Fibroblast of skin of right quadriceps (primary cell): ENCODE measurements around the gene KLF16.
A peak's percentile ranks its signal among the peaks of the same experiment; 100 is the strongest.

Source experiments
- DNase-seq: peaks from one replicate; pipeline ENCODE4 v3.0.0-alpha.2; 2013

Gene KLF16

DNA sequence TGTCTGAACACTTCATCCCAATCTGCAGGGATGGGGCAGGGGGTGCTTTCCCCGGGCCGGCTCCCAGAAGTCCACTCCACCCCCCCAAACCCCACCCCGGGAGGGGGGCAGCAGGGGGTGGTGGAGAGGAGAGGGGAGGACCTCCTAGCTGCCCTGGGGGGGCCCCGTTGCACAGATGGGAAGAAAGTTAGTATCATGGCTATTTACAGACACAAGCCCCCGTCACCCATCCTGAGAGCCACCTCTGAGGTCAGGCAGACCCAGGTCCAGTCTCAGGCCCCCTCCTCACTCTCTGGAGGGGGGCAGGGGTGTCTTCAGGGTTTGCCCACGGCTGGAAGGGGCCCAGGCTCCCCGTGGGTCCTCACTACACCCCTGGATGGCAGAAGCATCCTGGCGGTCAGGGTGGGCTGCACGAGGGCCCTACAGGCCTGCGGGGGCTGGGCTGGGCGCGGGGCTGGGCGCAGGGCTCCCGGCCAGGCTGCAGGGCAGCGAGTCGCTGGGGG lies 9.3 kb downstream of the KLF16 start:
- no peak for DNase-seq

DNA sequence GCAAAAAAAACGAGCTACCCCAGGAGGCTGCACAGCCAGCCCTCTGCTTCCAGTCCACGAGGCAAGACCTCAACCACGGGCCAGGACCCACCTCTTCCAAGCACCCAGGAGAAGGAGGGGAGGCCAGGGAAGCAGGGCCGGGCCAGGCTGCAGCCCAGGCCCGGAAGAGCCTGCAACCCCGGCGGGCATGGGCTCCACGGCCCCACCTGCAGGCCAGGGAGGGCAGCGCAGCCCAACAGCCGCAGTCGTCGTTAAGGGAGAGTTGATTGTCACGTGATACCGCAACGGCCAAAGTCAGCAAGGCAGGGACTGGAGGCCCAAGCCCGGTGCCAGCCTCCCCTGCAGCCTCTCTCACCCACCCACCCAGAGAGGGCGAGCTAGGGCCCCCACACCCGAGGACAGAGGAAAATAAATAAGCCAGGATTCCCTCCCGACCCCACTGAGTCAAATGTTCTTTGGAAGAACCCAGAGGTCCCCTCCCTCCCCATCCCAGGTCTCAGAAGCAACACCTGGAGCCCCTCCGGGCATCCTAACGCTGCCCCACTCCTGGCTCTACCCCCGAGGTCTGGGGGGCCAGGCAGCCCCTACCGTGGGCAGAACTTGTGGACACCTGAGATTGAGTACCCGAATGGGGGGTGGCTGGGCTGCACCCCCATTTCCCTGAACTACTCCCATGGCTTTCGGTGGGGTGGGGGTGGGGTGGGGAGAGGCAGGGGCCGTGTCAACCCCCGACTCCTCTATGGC lies 9.9 kb downstream of the KLF16 start:
- peak; percentile 71 for DNase-seq

DNA sequence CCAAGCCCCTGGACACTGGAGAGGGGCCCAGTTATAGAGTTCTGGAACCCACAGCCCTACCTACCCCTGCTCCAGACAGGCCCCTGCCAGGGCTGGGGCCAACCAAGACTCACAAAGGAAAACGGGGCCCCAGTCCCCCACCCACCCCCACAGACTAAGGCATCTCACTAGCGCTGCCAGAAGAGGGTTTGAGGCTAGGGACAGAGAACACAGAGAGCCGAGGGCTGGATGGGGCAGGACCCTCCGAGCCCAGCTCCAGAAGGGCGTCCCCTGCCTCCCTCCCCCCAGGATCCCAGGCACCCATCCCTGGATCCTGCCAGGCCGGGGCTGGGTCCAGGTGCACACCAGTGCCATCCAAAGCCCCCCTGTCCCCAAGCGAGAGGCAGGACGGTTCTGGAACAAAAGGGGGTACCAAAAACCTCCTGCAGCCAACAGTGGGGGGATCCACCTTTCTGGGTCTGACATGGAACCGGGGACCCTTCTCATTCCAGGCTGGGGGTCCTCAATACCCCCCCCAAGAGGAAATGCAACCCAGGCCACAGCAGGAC lies 10.7 kb downstream of the KLF16 start:
- DNase-seq: no peak

DNA sequence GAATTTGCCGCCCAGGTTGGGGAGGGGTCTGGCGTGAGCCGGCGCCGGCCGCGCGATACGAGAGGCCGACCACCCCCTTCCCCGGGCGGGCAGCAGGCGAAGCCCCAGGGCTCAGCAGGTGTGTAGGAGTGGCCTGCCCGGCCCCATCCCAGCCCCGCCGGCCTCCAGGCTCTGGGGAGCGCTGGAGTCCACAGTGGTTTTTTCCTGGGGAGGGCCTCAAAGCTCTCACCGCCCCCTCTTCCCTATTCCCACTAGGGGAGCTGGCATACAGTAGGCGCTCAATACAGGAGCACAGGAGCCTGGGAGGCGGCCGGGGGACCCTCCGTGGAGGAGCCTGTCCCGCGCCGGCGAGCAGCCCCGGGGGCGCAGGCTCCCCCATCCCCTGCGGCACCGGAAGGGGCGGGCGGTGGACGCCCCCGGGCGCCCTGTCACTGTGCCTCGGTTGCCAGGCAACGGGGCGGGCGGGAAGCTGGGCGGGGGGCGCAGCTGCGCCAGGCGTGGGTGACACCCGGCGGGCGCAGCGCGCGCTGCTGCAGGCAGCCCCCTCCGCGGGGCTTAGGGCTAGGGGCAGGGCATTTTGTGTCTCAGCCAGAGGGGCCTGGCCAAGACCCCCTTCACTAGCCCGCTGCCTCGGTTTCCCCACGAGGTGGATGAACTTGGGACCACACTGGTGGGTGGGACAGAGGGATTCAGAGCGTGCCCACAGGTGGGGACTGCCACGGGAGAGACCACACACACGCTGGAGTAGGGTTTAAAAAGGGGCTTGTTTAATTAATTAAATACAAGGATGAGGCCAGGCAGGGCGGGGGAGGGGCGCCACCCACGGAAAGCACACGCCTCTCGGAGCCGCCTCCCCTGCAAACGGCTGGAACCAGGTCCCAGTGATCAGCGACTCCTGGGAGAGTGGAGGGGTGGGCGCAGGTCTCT lies 11.5 kb downstream of the KLF16 start:
- no peak for DNase-seq

DNA sequence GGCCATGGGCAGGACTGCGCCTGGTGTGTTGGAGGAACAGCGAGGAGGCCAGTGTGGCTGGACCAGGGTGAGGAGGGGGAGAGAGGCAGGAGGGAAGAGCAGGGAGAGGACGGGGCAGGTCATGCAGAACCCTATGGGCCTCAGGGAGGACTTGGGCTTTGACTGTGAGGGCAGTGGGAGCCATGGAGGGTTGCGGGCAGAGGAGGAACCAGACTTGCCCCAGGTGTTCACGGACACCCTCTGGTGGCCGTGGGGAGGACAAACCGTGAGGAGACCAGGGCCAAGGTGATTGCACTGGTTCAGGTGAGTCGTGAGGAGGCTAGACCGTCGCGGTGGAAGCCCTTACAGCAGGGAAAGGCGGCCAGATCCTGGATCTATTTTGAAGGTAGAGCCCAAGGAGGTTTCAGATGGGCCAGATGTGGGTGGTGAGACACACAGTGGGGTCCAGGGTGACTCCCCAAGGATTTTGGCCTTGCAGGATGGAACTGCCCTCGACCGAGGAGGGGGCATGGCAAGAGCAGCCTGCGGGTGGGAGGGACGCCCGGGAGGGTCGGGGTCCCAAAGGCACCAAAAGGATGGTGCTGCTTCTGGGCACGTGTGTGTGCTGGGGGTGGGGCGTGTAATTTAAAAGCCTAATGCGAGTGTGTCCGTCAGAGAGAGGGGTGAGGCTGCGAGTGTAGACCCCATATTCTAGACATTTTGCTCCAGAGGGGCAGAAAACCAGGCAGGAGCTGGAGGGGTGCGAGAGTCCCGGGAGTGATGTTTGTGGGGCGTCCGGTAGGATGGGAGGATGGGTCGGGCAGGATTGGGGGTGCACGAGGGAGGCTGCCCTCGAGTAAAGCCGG lies 12.3 kb downstream of the KLF16 start:
- DNase-seq: no peak

DNA sequence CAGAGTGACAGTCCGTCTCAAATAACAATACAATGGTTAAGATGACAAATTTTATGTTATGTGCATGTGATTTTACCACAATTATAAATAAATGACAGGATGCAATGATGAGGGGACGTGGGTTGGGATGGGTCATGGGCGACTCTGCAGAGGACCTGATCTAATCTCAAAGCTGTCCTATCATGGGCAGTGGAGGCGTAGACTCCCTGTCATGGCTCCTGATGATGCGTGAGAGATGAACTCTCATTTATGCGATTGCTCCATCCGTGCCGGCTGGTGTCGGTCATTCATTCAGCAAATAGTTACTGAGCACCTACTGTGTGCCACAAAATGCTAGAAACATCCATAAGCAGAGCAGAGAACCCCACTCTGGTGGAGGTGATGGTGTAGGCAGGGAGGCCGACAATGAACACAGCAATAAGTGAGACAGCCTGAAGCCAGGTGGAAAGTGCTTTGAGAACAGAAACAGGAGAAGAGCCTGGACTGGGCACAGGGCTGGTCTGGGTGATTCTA lies 13.4 kb downstream of the KLF16 start:
- DNase-seq: no peak

DNA sequence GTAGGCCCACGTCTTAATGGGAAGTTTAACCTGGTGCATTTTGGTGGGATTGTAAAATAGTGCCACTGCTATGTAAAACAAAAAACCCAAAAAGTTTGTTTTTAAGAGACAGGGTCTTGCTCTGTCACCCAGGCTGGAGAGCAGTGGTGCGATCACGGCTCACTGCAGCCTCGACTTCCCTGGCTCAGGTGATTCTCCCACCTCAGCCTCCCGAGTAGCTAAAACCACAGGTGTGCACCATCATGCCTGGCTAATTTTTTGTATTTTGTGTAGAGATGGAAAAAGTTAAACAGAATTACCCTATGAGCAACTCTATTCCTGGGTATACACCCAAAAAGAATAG lies 14.3 kb downstream of the KLF16 start:
- DNase-seq: no peak

DNA sequence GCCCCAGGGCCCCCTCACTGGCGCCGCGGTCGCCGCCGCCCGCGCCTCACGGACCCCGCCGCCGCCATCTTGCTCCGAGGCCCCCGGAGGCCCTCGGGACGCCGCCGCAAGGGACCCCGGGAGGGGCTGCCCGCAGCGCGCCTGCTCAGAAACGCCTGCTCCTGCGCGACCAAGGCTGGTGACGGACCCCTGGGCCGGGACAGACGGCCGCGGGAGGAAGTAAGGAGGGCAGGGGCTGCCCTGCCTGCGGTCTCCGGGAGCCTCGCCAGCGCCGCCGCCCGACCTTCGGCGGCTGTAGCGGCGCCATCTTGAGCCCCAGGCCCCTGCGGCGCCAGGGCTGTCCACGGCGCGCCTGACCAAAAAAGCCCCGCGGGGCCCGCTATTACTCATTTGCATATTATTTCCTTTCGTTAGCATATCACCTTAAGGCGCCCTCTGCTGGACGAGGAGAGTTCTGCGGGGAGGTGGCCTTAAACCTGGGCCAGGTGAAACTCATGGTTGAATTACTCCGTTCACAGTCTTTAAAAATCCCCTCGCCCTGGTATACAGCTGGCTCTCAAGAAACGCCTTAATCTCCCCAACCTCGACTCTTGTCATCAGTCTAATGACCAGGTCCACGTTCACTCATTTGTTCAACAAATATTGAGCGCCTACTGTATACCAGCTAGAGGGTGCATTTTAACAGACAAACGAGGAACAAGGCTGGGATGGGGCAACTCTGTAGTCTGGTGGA lies 14.8 kb downstream of the KLF16 start, which contains the start of gene REXO1:
TSS of gene REXO1 (minus strand) at position 85 of the 733 bp plus-strand sequence. CDS start 125 bp downstream, outside the sequence.
- DNase-seq: peak; percentile 95

DNA sequence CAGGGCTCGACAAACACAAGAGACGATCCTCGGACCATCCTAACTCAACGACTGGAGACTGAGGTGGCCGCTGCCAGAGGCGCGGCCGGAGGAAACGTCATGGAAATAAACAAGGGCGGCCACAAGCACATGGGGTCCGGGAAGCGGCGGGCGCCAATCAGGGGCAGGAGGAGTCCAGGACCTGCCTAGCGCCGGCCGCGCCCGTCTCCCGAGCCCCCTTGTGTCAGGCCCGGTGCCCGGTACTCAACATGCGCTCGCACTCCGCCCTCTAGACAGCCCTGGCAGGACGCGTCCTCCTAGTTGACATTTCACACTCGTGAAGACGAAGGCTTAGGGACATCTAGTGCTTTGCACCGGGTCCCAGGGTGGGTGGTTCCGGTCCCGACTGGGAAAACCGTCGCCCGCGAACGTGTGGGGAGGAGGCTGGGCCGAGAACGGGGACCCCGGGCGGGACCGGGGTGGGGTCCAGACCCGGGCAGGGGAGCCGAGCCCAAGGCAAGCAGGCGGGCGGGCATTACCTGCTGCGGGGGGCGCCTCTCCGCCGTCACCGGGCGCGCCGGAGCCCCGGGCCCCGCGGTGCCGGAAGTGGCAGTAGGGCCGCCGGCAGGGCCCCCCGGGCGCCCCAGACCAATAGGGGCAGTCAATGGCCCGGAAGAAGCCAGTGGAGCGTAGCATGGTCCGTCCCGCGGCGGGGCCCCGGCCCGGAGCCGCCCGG lies 15.5 kb downstream of the KLF16 start:
- no peak for DNase-seq

DNA sequence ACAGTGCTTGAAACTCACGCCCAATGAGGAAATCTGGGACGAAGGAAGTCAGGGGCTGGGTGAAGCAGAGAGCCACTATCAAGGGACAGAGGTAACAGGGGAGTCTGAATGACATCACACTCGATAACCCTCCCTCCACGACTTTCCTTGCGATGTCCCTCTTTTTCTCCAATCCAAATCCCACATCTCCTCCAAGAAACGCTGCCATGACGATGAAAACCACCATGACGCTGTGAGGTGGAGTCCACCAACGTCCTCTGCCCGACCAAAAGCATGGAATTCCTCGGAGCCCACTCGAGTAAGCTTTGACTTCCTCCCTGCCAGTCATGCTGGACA lies 16.1 kb downstream of the KLF16 start:
- no peak for DNase-seq

DNA sequence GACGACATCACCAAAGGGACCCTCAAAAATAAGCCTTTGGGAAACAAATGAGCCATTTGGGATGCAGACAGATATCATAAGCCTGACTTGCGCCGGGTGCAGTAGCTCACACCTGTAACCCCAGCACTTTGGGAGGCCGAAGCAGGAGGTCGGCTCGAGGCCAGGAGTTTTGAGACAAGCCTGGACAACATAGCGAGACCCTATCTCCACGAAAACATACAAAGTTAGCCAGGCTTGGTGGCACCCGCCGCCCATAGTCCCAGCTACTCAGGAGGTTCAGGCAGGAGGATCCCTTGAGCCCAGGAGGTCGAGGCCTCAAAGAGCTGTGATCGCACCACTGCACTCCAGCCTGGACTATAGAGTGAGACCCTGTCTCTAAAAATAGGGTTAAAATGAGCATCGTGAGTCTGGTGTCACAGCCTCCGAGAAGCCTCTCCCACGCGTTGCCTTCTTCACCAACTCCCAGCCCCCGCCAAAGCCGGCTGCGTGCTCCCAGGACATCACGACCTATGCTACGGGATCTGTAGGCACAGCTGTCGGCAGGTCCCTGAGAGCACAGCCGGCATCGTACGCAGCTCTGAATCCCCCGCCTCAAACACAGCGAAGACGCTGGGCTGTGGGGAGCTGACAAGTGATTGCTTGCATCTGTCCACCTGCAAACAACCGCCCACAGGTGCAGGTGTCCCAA lies 16.7 kb downstream of the KLF16 start:
- DNase-seq: no peak

DNA sequence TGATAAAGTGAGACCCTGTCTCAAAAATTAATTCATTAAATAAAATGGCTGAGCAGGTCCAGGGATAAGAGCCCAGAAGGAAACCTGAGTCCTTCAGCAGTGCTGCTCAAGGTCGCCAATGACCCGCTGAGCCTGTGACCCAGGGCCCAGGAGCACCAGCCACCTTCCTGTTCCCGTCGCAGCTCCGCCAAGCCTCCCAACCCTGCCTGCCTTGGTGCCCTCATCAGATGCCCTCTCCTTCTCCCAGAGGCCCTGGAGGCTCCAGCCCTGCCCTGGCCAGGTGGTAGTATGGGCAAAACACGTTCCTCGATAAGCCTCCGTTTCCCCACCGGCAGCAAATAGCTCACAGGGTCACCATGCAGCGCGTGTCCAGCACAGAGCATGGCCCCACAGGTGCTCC lies 17.7 kb downstream of the KLF16 start:
- no peak for DNase-seq

DNA sequence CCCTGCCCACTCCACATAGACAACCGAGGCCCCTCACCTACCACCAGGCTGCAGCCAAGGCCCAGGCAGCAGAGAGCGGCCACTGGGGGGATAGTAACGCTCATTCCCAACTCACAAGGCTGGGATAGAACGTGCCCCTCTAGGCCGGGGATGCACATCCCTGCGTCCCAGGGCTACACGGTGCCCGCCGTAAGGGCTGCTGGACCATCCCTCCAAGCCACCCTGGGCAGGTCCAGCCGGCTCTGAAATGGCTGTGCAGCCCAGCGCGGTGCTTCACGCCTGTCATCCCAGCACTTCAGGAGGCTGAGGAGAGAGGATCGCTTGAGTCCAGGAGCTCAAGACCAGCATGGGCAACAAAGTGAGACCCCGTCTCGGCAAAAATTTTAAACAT lies 18.3 kb downstream of the KLF16 start:
- no peak for DNase-seq

DNA sequence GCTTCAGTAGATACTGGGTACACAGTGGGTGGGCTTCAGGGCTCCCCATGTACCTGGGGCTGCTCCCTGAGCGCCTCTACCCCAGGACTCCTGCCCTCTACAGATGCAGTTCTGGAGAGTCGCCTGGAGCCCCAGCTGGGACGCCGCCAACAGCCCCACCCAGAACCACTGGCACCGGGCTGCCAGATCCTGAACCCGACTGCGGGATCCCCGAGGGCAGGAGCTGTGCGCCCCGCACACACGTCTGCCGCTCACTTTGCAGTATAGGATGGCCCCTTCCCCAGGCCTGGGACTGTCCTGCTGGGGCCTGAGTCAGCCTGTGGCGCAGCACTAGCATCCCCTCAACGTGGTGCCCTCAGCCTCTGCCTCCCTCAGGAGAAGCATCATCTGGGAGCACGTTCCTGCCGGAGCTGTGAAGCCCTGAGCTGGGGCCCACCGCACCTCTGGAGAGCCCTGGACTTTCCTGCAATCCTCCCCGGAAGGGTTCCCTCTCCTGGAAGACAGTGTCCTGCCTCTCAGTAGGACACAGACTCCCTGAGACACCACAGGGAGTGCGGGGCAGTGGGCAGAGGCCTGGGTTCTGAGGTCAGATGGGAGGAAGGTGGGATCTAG lies 18.8 kb downstream of the KLF16 start:
- DNase-seq: no peak

DNA sequence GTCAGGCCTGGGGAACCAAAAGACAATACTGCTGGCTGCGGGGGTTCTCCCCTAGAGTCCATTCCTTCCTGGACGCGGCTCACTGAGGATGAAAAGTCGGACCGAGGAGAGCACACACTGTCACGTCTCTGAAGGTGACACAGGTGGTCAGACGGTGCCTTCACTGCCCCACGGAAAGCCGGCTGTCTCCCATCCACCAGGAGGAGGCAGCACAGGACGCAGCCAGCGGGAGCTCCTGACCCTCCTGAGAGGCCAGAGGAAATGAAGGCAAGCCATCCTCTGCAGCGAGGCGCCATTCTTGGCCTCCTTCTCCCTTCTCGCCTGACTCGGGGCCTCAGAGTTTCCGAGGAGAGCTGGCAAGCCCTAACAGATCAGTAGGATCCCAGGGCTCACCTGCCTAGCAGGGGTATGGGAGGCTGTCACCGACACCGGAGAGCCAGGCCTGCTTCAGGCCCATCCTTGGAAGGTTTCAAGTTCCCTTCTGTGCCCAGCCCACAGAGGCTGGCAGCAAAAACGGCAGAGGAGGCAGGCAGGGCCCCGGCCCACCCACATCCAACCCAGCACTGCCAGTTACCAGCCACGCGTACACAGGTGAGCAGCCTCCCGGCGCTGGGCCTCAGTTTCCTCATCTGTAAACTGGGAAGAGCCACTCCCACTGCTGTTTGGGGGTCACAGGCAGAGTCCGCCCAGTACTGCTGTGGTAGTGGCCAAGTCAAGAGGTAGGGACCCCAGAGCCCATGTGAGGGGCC lies 19.6 kb downstream of the KLF16 start:
- DNase-seq: no peak

DNA sequence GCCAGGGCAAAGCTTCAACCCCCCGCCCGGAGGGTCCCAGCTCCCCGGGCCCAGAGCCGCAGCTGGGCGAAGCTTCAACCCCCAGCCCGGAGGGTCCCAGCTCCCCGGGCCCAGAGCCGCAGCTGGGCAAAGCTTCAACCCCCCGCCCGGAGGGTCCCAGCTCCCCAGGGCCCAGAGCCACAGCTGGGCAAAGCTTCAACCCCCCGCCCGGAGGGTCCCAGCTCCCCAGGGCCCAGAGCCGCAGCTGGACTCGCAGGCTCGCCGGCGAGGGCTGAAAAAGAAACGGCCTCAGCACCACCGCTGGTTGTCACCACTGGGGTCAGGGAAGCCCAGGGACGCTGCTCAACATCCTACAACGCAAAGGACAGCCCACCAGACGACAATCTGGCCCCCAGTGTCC lies 20.3 kb downstream of the KLF16 start:
- no peak for DNase-seq

DNA sequence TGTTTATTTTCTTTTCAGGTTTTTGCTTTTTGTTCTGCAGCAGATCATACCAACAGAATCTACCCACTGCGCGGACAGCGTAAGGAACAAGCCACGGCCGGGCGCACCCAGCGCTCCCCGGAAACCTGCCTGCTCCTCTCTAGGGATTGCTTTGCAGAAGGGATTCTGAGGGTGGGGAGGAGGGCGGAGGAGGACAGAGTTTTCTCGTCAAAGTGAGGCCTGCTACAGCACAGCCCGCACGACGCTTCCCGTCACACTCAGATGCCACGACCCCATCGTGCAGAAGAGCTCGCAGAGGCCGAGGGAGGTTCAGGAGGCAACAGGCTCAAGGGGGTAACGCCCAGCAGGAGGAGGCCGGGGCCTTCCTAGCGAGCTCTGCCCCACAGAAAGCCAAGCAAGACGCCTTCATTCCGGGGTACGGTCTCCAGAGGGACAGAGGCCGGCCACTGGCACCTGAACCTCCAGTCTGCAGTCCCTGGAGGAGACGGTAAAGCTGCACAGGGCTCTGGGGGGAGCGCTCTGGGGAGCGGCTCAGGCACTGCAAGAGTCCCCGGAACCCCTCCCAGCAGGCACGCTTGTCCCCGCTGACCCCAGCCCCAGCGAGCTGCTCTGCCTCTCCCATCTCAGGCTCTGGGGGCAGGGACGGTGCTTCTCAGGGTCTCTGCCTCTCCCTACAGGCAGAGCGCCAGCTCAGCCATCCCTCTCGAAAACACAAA lies 22.0 kb downstream of the KLF16 start:
- DNase-seq: no peak

DNA sequence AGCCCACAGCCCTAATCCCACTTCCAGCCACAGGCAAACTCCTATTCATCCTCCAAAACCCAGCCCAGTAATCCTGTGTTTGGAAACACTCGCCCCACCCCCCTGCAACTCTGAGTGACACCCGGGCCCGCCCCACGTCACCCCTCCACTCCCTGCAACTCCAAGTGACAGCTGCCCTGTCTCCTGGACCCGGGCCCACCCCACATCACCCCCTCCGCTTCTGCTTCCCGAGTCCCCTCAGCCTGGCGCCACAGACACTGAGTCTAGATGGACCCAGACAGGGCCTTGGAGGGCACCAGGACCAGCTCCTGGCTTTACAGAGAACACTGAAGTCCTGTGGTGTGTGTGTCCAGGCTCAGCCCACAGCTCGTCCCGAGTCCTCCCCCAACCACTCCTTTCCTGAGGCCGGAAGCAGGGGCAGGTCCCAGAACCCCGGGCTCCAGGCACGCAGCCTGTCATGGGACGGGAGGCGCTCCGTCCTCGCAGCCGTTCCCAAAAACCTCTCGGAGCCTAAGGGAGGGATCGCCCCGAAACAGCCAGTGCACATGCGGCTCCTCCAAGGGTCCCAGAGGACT lies 22.8 kb downstream of the KLF16 start:
- no peak for DNase-seq
